GM21737 (cell line): ENCODE measurements around the gene WNK2.

Experiments
- ATAC-seq: cut with Tn5 transposase; IDR thresholded peaks from one replicate; pipeline ENCODE4 v1.9.1; 2021; ENCODE audit warnings: mild to moderate bottlenecking, moderate library complexity; ENCODE audit not compliant: unreplicated experiment

The WNK2 gene

DNA sequence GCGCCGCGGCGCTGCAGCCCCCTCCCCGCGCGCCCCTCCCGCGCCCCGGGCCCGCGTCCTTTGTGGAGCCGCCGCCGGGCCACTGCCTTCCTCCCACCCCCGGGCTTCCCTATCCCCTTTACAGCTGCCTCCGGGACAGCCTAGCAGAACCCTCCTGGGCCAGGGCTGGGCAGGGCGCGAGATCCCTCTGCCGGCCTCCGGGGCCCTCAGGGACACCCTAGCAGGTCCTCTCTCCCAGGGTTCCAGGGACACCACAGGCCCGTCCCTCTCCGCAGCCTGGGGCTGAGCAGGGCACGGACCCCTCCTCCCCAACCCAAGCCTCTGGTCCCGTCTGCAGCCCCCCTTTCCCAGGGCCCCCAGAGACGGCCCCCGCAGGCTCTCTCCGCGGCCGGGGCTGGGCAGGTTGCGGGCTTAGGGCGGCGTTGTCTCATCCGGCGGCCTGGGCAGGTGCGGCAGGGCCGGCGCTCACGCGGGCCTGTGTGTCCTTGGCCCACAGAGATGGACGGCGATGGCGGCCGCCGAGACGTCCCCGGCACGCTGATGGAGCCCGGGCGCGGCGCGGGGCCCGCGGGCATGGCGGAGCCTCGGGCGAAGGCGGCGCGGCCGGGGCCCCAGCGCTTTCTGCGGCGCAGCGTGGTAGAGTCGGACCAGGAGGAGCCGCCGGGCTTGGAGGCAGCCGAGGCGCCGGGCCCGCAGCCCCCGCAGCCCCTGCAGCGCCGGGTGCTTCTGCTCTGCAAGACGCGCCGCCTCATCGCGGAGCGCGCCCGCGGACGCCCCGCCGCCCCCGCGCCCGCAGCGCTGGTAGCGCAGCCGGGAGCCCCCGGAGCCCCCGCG, 710 bp downstream of the WNK2 start:
- ATAC-seq, result no peak

DNA sequence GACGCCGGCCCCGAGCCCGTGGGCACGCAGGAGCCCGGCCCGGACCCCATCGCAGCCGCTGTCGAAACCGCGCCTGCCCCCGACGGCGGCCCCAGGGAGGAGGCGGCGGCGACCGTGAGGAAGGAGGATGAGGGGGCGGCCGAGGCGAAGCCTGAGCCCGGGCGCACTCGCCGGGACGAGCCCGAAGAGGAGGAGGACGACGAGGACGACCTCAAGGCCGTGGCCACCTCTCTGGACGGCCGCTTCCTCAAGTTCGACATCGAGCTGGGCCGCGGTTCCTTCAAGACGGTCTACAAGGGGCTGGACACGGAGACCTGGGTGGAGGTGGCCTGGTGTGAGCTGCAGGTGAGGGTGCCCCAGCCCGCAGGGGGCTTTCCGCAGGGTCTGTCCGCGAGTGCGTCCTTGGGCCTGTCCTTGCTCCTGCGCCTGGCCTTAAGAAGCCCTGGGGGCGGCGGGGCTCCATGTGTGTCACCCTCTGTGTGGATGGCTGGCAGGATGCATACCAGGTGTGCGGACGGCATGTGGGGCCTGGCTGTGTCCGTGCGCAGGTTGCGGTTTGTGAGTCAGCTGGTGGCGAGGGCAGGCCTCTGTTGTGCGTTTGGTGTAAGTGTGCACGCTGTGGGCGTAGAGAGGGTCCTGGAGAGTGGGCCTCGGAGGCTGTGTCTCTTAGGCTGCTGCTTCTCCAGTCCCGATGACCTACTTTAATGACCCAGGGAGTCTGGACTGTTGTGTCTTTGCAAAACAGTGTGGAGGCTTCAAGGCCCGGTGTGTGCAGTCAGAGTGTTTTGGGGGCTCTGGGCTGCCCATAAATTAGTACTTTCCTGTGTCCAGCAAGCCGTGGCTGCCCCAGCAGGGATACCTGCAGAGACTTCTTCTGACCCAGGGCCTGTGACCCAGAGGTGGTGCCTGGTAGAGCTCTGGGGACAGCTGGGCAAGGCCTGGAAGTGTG, 1.6 kb downstream of the WNK2 start:
- ATAC-seq, result no peak

DNA sequence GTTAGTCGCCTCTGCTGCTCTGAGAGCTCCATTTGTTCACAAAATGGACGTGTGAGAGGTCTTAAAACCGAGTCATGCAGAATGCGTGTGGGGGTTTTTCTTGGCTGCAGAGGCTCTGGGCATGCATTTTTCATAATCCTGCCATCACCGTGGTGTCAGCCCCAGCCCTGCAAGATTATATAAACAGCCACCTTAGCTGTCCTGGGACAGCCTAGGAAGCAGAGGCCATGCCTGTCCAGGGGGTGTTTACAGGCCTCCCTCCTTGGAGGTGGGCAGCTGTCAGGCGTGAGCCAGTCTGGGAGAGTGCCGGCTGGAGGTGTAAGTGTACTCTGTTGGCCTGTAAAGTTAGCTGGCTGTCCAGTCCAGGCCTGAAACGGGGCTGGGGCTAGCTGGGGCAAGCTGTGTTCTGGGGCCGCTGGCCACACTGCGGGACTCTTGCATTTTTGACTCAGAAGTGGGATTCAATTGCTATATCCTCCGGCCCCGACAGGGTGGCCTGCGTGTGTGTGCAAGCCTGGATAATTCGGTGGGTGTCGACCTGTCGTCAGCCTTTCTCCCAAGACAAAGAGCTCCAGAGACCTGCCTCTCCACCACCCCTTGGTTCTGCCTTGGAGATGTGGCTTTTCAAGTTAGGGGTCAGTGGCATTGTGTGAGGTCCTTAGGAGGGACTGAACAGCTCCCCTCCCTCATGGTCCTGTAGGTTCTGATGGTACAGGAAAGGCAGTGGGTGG, 2.4 kb downstream of the WNK2 start:
- no peak for ATAC-seq

DNA sequence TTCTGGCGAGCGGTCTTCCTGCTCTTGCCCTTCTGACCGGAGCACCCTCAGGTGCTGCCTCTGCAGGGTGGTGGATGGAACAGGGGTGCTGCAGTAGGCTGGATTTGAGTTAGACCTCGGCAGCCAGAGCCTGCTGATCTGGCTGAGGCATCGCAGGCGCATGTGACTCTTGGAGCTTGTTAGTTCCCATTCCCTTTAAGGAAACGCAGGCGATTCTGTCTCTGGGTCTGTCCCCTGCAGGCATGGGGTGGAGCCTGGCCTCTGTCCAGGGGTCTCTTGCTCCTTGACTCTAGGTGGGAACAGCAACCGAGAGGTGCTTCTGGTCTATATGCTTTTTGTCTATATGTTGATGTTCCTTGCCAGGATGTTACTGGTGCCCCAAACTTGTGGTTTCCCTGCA, 3.1 kb downstream of the WNK2 start:
- no peak for ATAC-seq

DNA sequence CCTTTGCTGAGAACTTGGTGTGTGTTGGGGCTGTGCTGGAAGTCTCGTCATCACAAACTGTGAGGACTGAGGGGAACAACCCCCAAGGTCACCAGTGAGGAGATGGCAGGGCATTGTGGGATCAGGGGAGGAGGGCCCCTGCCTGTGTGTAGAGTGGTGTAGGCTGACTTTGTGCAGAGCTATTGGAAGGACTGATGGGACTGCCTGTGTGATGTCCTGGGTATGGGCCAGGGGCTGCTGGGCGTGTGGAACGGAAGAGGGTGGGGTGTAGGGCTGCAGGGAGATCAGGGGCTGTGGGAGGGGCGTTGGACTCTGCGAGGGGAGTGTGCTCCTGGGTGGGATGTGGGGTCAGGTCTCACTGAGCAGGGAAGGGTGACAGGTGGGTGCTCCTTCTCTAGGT, 3.6 kb downstream of the WNK2 start:
- ATAC-seq, result no peak

DNA sequence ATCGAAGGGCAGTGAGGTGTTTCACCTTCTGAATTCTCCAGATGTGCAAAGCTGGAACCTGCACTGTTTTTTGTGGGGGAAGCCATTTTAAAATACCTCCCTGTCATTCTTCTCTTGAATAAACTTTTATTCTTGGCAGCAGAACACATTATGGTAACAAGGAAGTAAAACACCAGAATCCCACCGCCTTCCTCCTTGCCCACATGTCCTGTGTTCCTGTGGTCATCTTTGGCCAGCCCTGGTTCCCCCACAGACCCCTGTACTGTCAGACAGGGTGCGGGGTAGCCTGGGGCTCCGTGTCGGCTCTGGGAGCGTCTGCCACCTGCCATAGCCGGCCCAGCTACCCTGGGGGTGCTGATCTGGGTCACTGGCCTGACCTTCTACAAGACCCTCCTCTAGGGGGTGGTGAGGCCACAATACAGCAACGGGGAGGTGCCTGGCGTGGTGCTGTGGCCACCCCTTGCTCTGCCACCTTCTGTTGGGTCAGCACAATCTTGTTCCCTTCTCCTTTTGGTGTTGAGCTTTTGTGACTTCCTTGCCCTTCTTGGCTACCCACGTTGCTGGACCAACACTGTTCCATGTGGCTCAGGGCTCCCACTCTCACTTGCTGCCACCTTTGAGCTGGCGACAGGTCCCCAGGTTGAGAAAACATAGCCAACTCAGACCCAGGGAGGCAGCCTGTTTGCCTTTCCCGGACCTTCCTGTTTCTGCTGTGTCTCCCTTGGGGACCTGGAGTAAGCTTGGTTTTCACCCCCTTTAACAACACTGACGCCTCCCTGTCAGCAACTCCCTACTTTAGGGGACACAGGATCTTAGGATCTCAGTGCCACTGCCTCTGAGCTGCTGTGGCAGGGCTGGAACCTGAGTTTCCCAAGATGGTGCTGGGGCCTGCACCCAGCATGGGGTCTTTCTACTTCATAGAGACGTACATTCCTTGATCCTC, 4.8 kb downstream of the WNK2 start:
- no peak for ATAC-seq

DNA sequence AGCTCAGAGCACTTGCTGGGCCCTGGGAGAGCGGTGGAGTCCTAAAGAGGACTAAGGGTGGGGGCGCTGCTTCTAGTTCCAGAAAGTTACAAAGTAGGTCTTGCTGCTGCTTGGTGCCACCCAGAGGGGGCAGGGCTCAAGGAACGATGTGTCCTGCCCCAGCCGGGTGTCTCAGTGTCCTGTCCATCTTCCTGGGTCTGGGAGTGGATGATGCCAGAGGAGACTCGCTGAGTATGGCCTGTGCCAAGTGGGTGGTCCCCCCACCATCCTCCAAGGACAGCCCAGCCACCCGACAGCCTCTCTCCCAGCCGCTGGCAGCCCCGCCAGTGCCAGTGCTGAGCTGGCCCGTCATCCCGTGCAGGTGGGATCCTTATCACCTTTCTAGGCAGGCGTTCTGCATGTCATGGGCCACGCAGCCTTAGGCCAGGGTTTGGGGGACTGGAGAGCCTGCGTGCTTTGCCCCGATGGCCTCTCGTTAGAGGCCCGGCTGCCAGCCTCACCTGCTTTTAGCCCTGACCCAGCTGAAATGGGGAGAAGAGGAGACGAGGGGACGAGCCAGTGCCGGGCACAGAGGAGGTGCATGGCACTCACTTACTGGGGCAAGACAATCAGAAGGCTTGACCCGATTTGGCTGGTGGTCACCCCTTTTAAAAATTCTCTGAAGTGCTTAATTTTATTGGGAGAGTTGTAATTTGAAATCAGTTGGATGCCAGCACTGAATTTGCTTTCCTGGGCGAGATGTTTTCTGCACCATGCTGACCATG, 5.6 kb downstream of the WNK2 start:
- no peak for ATAC-seq

DNA sequence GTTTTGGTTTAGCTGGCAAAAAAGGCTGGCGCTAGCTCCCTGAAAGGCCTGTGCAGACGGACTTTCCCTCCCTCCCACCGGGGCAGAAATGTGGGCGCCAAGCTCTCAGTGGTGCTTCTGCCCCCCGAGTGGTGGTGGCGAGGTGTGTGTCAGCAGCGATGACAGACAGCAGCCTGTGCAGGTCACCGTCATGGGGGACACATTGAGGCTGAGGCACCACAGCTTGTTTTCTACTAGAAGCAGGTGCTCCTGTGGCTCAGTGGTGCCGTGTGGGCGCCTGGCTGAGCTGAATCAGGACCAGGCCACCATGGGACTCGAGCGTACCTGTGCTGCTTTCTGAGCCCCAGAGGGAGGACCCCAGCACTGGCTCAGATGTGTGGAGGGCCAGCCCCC, 6.2 kb downstream of the WNK2 start:
- no peak for ATAC-seq

DNA sequence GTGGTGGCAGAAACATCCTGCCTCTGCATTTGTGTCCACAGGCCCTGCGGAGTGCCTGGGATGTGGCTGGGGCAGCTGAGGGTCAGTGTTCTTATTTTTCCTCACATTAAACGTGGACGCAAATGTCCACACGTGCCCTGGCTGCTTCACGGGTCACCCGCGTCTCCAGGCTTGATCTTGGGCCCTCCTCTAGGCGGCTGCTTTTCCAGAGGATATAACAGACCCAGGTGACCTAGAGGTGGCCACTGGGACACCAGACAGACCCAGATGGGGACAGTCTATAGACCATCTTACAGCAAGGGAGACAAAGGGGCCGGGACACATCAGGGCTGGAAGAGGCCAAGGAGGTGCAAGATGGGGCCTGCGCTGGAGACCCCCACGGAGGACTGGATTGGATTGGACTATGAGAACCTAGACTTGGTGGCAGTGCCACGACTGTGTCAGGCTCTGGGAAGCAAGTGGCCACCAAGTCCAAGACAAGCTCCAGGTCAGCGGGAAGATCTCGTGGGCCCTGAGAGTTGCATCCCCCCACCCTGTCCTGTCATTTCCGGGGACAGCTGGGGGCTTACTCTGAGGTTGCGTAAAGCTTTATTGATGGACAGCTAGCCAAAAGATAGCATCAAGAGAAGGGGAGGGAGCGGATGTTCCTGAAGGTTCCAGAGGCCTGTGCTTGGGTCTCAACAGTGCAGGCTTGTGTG, 6.9 kb downstream of the WNK2 start:
- no peak for ATAC-seq

DNA sequence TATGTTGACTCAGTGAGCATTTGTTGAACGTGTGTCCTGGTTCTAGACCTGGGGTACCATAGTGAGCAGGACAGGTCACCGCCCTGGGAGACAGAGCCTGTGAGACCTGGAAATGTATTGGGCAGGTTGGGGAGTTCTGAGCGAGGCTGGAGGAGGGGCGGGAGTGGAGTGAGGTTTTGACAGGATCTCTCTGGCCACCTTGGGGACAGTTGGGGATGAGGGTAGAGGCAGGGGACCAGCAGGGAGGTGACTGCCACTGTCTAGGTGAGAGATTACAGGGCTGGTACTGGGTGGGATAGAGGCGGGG, 7.4 kb downstream of the WNK2 start:
- no peak for ATAC-seq

DNA sequence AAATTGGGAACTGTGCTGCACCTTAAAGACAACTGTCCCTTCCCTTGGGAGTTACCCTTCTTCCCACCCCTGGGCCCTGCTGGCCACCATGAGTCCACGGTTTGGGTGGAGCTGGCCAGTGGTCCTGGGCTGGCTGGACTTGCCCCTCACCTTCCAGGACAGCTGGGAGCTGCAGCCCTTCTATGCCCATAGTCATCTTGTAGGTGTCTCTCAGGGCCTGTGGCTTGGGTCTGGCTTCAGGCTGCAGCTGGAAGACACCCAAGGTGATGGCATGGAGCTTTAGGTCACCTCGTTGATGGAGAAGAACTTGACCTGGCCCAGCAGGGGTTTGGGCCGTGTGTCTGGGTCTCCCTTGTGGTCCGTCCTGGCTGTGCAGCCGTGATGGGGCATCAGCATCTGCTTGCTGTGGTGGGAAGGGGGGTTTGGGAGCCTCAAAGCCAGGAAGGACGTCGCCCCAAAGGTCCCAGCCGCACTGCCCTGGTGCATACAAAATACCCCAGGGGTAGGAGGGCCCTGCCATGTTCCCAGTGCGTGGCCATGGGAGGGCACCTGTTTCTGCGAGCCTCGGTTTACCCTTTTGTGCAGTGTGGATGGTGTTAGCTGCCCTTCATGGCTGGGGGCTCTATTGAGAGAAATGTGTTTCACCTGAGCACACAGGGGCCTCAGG, 8.9 kb downstream of the WNK2 start:
- no peak for ATAC-seq

DNA sequence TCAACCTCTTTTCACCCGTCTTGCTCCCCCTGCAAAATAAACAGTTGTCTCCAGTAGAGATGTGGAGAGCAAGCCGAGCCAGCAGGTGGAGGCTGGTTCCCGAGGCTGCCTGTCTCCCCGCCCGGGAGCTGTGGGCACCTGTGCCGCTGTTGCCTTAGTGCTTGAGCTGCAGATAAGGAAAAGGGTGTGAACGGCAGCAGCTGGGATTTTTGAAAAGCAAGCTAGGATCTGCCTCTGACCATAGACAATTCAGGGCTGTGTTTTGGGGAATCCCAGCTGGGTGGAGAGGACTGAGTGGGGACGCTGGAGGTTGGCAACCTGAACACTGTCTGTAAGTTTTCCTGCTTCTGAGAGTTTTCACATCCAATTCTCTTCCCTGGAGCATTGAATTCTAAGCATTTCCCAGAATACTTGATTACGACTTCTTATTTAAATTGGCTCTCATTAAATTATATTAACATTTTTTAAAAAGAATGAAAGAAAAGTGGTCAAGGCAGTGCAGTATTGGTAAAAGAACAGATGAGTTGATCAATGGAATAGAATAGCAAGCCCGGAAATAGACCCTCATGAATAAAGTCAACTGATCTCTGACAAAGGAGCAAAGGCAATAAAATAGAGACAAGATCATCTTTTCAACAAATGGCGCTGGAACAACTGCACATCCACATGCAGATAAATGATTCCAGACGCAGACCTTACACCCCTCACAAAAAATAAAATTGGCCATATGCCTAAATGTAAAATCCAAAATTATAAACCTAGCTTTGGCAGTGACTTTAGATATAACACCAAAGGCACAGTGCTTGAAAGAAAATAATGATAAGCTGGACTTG, 9.7 kb downstream of the WNK2 start:
- no peak for ATAC-seq

DNA sequence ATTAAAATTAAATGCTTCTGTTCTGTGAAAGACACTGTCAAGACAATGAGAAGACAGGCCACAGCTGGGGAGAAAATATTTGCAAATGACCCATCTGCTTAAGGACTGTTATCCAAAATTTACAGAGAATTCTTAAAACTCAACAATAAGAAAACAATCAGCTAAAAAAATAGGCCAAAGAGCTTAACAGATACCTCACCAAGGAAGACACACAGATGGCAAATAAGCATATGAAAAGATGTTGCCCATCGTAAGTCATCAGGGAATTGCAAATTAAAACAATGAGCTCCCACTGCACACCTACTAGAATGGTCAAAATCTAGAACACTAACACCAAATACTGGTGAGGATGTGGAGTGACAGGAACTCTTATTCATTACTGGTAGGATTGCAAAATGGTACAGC, 10.3 kb downstream of the WNK2 start:
- no peak for ATAC-seq

DNA sequence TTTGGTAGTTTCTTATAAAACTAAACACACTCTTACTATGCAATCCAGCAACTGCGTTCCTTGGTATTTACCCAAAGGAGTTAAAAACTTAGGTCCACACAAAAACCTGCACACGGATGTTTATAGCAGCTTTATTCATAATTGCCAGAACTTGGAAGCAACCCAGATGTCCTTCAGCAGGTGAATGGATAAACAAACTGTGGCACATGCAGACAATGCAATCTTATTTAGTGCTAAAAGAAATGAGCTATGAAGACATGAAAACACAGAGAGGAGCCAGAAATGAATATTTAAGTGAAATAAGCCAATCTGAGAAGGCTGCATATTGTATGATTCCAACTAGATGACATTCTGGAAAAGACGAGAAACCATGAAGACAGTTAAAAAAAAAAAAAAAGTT, 10.7 kb downstream of the WNK2 start:
- no peak for ATAC-seq

DNA sequence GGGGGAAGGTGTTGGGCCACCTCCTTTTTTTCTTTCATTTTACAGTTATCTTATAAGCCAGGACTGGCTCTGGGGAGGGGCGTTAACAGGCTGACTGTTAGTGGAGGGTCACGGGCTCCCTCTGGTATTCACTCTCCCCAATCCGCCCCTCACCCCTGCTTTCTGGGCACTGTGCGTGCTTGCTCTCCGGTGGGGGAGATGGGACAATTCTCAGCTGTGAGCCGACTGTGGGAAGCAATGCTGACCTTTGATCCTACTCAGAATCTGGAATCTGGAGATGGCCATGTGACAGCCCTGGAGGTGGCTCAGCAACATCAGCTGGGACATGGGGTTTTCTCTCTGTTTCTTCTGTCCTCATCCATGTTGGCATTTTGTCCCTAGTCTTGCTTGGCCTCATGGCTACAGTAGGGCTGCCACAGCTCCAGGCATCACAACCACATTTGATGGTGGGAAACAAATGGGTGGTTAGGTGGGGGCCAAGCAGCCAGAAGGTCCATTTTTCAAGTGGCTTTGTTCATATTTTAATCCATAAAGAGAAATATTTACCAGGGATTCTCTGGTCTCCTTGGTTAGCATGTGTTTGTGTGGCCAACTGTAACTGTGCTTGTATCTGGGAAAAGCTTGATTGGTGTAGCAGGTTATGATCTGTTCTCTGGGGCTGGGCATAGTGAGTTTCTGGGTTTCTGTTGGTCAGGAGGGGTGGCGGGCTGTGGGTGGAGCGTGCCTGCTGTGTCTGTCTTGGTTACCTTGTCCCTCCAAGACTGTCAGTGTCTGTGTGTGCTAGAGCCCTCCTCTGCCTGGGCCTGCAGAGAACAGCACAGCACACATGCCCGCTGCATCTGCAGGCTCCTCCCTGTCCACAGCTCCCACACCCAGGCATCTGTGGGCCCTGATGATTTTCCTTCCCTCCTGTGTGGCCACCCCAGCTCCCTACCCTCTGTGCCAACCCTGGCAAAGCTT, 12.4 kb downstream of the WNK2 start:
- no peak for ATAC-seq

DNA sequence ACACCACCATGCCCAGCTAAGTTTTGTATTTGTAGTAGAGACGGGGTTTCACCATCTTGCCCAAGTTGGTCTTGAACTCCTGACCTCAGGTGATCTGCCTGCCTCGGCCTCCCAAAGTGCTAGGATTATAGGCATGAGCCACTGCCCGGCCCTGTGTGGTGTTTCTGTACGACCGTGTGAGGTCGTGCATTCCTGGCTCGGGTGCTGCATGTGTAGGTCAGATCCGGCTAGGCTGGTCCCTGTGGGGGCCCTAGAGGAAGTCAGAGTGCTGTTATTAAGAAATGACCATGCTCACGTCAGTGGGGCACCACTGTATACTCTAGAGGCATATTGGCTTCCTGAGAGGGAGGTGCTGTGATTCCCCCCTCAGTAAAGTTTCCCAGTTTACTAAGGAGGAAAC, 13.7 kb downstream of the WNK2 start:
- no peak for ATAC-seq
